ENCODE results near the gene TMEM108.

DNA sequence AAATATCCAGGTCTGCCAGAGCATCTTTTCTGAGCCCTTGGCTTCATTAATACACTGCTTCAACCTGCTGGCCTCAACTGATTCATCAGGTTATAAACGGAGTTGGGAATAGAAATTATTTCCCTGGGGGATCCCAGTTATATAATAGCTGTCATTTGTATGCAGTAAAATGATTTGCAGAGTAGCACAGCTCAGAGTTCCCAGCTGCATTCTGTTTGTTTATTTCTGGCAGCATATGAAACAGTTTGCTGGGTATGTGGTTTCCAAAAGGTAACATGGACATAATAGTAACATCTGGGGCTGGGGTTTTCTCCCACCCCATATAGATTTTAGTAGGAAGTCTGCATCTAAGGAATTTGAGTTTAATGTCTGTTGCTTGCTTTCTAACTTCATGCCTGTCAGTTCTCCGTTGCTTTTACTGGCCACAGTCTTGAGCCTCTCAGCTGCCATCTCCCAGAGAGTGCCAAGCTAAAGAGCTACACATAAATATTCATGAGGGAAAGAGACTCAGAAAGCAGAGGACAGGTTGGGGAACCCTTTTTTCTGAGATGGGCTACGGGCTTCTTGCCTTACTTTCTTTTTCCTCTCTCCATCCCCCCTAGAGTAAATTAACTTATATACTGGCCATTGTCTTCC, 124.6 kb downstream of the TMEM108 start:
- TF ChIP-seq POLR2A (IDR thresholded peaks at IDR 0.05) (no peak), EP300 (IDR thresholded peaks at IDR 0.05) (no peak)
- TF ChIP-seq, protein P1, sequence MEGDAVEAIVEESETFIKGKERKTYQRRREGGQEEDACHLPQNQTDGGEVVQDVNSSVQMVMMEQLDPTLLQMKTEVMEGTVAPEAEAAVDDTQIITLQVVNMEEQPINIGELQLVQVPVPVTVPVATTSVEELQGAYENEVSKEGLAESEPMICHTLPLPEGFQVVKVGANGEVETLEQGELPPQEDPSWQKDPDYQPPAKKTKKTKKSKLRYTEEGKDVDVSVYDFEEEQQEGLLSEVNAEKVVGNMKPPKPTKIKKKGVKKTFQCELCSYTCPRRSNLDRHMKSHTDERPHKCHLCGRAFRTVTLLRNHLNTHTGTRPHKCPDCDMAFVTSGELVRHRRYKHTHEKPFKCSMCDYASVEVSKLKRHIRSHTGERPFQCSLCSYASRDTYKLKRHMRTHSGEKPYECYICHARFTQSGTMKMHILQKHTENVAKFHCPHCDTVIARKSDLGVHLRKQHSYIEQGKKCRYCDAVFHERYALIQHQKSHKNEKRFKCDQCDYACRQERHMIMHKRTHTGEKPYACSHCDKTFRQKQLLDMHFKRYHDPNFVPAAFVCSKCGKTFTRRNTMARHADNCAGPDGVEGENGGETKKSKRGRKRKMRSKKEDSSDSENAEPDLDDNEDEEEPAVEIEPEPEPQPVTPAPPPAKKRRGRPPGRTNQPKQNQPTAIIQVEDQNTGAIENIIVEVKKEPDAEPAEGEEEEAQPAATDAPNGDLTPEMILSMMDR (IDR thresholded peaks at IDR 0.05) = no peak
